GM04503 (cell line): ENCODE results near the gene SP7.
"Not testable (repeated sequence)": the region's sequence is repeated elsewhere in the genome, so short reads cannot be mapped to it uniquely, and the experiment has no call there.

Experiments
- DNase-seq: peaks from one replicate; pipeline ENCODE4 v3.0.0-alpha.2; 2012; ENCODE audit warnings: low read depth

Gene SP7

DNA sequence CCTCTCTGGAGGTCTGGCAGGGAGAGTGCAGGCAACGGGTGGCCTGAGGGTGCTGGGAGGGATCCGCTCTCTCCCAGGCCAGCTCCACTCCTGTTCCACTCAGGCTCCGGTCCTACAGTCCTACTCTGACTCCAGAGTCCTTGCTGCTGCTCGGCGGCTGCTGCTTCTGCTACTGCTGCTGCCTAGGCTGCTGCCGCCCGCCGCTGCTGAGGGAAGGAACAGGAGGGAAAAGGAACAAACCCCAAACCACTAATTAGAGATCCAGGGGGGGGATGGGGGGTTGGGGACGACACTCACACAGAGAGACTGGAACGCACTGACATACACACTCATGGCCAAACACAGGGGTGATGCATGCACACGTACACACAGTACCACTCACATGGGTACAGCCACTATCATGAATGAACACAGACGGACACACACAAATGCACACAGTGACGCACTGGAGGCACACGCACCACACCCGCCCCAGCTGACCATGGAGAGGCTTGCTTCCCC is at the start of gene SP7:
SP7 (minus strand) TSS at position 174 of the 501 bp plus-strand sequence. CDS start 708 bp downstream, outside the sequence.
- no peak for DNase-seq

DNA sequence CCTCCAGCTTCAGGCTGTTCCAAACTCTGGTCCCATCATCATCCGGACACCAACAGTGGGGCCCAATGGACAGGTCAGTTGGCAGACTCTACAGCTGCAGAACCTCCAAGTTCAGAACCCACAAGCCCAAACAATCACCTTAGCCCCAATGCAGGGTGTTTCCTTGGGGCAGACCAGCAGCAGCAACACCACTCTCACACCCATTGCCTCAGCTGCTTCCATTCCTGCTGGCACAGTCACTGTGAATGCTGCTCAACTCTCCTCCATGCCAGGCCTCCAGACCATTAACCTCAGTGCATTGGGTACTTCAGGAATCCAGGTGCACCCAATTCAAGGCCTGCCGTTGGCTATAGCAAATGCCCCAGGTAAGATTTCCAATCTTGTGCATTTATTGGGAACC is 47.1 kb upstream of the SP7 start:
- no peak for DNase-seq

DNA sequence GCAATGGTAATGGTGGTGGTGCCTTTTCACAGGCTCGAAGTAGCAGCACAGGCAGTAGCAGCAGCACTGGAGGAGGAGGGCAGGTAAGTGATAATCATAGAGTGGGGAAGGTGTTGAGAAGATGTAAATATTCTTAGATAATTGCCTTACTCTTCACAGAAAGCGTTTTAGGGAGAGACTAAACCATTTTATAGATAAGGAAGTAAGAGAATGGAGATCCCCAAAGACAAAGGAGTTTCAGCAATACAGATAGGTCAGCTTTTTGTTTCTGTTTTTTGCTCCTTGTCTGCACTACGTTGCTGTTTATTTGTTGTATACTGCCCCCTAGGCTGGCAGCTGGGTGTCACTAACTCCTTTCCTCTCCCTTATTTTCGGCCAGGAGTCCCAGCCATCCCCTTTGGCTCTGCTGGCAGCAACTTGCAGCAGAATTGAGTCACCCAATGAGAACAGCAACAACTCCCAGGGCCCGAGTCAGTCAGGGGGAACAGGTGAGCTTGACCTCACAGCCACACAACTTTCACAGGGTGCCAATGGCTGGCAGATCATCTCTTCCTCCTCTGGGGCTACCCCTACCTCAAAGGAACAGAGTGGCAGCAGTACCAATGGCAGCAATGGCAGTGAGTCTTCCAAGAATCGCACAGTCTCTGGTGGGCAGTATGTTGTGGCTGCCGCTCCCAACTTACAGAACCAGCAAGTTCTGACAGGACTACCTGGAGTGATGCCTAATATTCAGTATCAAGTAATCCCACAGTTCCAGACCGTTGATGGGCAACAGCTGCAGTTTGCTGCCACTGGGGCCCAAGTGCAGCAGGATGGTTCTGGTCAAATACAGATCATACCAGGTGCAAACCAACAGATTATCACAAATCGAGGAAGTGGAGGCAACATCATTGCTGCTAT is 45.8 kb upstream of the SP7 start:
- DNase-seq = no peak

DNA sequence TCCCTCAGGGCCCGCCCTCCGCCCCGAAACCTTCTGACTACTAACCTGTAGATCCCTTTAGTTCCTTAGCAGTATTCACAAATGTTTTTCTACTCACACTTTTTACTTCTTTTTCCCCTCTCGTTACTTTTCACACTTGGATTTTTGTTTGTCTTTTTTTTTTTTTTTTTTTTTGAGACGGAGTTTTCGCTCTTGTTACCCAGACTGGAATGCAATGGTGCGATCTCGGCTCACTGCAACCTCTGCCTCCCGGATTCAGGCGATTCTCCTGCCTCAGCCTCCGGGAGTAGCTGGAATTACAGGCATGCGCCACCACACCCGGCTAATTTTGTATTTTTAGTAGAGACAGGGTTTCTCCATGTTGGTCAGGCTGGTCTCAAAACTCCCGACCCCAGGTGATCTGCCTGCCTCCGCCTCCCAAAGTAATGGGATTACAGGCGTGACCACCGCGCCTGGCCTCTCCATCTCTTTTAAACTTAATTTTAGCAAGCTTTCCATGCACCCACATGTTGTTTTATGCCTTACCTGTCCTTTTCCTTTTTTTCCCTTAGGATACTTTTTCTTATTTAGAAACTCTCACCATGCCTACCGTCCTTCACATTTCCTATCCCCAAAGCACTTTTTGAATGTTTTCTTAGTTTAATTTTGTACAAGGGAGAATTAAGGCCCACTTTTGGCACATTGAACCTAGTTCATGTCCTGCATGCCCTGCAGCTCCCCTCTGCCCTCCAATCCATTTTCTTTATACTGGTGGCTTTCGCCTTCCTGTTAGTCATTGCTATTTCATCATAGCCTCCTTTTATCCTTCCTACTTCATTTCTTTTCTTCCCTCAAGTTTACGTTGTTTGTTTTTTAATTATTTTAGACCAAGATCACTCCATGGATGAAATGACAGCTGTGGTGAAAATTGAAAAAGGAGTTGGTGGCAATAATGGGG is 44.9 kb upstream of the SP7 start:
- no peak for DNase-seq

DNA sequence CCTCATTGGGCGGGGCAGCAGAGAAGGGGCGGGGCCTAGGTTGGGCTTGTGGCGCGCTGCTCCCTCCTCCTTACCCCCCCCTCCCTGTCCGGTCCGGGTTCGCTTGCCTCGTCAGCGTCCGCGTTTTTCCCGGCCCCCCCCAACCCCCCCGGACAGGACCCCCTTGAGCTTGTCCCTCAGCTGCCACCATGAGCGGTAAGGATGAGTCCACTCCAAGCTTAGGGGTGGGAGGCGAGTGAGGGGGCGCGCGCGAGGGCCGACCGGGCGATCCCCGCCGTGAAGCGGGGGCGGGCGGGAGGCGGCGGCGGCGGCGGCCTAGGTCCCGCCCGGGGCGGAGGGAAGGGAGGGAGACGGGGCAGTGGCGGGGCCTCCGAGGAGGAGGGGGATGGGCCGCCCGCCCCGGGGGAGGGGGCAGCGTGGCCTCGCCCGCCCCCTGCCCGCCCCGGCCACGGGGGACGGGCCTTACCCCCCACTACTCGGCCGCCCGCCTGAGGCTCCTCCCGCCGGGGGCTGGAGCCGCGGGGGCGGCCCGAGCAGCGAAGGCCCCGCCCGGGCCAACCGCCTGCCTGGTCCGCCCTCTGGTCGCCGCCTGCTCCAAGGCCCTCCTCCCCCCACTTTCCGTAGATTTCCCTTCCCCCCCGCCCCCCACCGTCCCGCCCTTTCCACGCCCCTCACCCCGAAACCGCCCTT is 44.1 kb upstream of the SP7 start, which contains the start of gene SP1:
SP1 (plus strand) TSS at position 73 of the 690 bp plus-strand sequence; CDS start at position 189, 116 bp downstream.
- DNase-seq = no peak

DNA sequence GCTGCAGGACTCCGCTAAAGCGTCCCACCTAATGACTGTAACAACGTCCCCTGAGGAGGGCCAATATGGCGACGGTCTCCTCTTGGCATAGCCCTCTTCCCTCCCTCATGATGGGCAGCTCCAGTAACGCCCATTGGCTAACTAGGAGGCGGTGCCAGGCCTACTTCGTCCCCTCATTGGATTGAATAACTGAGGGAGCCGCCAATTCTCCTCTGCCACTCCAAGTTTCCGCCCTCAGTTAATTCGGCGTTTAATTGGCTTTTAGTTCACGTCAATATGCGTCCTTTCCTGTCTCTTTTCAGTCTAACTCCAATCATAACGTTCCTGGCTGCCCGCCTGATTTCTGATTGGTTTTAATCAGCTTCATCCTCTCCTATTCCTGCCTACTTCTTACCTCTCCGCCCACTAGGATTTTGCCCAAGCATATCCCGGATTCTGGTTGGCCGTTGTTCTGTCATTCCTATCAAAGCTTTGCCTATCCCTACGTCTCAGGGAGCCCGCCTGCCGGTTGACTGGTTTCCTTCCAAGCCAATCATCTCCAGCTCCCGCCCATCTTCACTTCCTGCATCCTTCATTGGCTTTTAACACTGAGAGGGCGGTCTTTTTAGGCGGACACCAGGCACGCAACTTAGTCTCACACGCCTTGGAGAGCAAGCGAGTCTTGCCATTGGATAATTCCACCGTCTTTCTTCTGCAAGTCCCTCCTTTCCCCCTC is 43.4 kb upstream of the SP7 start:
- DNase-seq = peak; percentile 100

DNA sequence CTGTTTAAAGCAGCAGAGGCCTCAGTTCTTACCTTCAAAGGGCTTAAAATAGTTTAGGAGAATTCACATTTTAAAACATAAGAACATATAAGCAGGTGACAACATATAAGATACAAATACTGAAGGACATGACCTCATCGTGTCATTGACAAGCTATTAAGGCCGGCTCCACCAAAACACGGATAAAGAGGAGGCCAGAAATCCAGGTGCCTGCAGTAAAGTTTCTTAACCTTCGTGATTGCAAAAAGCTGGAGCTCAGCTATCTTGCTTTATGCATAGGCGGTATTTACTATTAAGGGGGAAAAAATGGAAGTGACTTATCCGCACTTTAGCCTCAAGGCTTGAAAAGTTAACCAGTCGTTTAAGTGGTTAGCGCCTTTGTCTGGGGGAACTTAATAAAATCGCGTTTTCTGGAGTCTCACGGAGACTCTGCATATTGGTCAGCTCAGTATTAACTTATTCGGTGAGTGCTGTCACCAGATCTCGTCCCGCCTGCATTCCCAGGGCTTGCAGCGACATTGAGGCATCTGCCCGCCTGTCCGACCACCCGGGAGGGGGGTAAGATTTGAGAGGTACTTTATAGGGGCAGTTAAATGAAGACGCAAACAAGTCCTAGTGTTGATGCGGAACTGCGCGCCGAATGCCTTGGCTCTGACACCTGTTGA is 42.7 kb upstream of the SP7 start:
- no peak for DNase-seq

DNA sequence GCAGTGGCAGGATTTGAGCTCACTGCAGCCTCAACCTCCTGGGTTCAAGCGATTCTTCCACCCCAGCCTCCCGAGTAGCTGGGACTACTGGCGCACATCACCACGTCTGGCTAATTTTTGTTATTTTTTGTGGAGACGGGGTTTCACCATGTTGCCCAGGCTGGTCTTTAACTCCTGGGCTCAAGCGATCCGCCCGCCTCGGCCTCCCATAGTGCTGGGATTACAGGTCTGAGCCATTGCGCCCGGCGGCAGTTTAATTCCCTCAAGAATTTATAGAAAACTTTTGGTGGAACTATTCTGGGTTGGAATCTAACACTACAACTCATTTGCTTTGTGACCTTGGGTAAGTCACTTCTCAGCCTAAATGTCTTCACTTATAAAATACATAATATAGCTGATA is 42.1 kb upstream of the SP7 start:
- no peak for DNase-seq

DNA sequence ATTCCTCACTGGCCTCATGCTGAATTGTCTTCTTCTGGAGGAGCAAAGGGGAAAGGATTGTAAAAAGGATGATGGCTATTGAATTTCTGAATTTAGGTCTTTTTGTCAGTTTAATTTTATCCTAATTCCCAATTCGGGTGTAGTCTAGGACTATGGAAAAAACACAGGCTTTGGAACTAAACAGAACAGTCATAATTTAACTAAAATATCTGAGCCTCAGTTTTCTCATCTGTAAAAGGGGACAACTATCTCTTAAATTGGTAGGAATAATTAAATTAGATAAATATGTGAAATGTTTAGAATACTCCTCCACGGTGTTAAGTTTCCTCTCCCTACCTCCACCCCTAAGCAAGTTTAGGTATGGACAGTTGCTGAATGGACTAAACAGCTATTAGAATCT is 40.6 kb upstream of the SP7 start:
- DNase-seq = no peak

DNA sequence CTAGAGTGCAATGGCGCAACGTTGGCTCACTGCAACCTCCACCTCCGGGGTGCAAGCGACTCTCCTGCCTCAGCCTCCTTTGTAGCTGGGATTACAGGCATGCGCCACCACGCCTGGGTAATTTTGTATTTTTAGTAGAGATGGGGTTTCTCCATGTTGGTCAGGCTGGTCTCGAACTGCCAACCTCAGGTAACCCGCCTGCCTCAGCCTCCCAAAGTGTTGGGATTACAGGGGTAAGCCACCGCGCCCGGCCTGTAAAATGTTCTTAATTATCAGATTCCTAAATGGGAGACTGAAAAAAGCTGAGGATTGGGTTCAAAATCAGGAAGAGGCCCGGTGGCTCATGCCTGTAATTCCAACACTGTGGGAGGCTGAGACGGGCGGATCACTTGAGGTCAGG is 38.1 kb upstream of the SP7 start:
- not testable (repeated sequence) for DNase-seq

DNA sequence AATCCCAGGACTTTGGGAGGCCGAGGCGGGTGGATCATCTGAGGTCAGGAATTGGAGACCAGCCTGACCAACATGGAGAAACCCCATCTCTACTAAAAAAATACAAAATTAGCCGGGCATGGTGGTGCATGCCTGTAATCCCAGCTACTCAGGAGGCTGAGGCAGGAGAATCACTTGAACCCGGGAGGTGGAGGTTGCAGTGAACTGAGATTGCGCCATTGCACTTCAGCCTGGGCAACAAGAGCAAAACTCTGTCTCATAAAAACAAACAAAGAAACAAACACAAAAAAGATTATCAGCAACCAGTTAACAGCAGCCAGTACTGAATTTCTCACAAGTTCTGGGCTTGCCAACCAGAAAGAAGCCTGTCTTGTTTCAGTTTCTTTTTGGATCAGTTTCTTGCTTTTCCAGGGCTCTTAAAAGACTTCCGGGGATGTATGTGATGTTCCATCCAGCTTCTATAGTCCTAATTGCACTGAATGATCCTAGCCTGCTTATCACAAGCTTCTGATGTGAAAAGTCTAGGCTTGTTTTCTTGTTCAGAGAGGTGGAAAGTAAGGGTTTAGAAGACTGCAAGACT is 37.5 kb upstream of the SP7 start:
- DNase-seq = not testable (repeated sequence)

DNA sequence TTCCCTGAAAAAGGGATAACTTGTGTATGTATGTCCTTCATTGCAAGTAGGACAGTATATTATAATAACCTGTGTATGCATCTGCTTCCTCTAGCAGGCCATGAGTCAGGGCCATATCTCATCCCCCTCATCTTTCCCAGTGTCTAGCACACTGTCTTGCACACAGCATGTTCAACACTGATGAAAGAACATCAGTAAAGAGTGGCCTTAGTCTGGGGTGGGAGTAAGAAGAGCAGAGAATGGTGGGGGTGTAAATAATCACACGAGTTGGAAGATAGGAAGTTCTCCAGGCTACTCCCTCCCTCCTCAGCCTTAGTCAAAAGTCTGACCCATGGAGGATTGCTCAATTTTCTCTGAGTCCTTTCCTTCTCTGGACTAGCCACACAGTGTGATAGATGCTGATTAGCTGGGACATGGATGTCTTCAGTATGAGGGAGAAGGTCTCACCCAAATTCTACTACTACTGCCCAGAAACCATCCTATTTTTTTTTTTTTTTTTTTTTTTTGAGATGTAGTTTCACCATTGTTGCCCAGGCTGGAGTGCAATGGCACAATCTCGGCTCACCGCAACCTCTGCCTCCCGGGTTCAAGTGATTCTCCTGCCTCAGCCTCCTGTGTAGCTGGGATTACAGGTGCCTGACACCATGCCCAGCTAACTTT is 29.2 kb upstream of the SP7 start:
- no peak for DNase-seq

DNA sequence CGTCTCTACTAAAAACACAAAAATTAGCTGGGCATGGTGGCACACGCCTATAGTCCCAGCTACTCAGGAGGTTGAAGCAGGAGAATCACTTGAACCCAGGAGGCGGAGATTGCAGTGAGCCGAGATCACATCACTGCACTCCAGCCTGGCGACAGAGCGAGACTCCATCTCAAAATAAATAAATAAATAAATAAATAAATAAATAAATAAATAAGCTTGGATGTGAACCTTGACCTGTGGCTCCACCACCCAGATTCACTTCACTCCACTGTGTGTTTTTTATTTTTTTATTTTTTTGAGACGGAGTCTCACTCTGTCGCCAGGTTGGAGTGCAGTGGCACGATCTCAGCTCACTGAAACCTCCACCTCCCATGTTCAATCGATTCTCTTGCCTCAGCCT is 25.5 kb upstream of the SP7 start:
- DNase-seq = not testable (repeated sequence)

DNA sequence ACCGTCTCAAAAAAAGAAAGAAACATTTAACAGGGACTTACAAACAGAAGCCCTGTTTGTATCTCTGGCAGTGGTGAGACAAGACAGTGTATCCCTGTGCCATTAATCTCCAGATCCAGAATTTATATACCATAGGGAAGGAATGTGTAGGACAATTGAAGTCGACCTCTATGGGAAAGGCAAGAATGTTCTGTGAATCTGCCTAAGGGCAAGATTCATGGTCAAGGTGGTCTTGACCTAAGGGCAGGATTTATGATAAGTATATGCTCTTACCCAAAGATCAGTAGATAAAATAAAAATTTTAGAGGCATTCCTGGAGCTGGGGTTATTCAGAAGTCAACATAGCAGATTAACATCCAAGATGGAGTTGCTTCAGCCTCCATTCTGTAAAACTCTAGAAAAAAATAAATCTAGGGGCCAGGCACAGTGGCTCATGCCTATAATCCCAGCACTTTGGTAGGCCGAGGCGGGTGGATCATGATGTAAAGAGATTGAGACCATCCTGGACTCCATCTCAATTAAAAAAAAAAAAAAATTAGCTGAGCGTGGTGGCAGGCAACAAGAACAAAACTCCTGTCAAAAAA is 22.8 kb upstream of the SP7 start:
- DNase-seq = no peak

DNA sequence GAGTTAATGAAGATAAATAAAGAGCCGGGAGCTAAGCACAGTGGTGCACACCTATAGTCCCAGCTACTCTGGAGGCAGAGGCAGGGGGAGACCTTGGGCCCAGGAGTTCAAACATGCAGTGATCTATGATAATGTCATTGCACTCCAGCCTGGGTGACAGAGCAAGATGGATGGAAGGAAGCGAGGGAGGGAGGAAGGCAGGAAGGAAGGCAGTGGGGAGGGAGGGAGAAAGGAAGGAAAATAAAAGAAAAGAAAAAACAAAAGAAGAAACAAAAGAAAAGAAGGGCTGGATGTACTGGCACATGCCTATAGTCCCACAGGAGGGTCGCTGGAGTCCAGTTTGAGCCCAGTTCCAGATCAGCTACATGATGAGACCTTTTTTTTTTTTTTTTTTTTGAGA is 19.0 kb upstream of the SP7 start:
- no peak for DNase-seq

DNA sequence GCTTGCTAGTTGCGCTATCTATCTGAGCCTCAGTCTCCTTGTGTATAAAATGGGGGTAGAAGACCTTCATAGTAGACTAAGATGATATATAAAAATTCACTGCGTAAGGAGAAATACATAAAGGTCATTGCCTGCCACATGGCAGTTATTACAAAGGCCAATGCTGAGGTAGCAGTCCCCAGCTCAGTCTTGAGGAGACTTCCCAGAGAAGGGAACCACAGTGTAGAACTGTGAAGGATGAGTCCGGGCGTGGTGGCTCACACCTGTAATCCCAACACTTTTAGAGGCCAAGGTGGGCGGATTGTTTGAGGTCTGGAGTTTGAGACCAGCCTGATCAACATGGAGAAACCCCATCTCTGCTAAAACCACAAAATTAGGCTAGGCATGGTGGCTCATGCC is 17.1 kb upstream of the SP7 start:
- no peak for DNase-seq

DNA sequence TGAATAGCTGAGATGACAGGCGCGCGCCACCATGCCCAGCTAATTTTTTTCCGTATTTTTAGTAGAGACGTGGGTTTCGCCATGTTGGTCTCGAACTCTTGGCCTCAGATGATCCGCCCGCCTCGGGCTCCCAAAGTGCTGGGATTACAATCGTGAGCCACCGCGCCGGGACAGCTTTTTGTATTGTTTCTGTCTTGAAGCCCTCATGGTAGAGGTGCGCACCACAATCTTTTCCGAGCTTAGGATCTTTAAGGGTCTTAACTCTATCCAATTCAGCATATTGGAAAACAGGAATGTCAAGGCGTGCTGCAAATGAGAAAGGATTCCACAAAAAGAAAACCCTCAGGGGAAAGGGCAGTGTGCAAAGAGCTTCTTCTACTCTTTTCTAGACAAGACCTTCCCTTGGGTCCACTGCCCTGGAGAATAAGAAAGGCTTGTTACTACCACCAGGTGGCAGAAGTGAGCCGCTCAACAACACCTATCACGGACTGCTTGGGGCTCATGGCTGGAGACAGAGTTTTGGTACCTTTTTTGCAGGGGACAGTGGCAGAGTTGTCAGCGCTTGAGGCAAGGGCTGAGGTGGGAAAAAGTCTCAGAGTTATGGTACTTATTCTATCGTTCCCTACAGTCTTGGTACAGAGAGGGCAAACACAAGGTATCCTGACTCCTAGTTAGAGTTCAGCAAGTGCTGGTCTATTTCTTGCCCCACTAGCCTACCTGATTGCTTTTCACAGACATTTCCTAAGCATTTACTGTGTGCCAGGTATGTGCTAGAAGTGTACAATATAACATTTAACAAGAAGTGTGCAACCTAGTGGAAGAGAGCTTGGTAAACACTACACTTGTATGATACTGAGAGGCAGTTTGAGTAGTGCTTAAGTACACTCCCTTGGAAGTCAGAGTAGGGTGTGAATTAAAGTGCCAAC is 16.4 kb upstream of the SP7 start:
- DNase-seq = peak; percentile 34

DNA sequence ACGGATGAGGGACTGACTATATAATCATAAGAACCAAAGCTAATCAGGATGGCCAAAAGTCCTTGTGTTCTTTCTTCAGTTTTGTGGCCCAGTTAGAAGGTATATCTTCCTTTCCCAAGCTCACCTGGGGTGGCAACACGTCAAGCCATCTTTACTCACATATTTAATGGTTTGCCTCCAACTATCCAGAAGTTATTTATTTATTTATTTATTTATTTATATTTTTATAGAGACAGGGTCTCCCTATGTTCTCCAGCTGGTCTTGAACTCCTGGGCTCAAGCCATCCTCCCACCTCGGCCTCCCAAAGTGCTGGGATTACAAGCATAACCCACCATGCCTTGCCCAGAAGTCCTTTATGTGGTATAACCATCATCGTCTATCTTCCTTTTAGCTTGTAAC is 11.8 kb upstream of the SP7 start:
- DNase-seq = no peak
